CD4-positive, alpha-beta memory T cell (primary cell): Measurements from ENCODE around the gene PEX14. TPM values are rescaled to one million over a fixed set of nuclear protein-coding genes. Genes with fewer than 3 reads are reported as not detected.

Experiments used
- CTCF ChIA-PET: fragments of 350-600 bp; sonication (Branson Sonifier 250); formaldehyde crosslinking; loops from one replicate; lab custom pipeline; 2021; ENCODE audit warnings: inconsistent platforms; ENCODE audit not compliant: partially characterized antibody; lab: Charles Lee
- POLR2A ChIA-PET: fragments of 350-600 bp; sonication (Branson Sonifier 250); formaldehyde crosslinking; loops from one replicate; lab custom pipeline; 2021; ENCODE audit not compliant: partially characterized antibody; lab: Charles Lee
- DNase-seq, 5 donors: peaks; one replicate each; pipeline versions ENCODE4 v3.0.0 to v3.0.0-alpha.2; 2020 to 2022; ENCODE audit warnings: mixed read lengths in 1 of 5
- H3K27ac ChIP-seq: one replicate; pipeline ENCODE4 v1.7.0; 2013; ENCODE audit warnings: low read depth, low read length
- H3K27me3 ChIP-seq: 2 replicates; pipeline ENCODE4 v1.7.0; 2013; ENCODE audit warnings: mild to moderate bottlenecking, low read length, moderate library complexity; ENCODE audit not compliant: insufficient read depth
- H3K36me3 ChIP-seq: 2 replicates; pipeline ENCODE4 v1.7.0; 2013; ENCODE audit warnings: mild to moderate bottlenecking, low read length, moderate library complexity; ENCODE audit not compliant: insufficient read depth
- H3K4me1 ChIP-seq: 2 replicates; pipeline ENCODE4 v1.7.0; 2013; ENCODE audit warnings: mild to moderate bottlenecking, low read length, moderate library complexity; ENCODE audit not compliant: insufficient read depth
- H3K4me3 ChIP-seq, 2 donors: one replicate each; pipeline ENCODE4 v1.7.0; 2013; ENCODE audit warnings: low read length in 2 of 2, mild to moderate bottlenecking in 1 of 2
- H3K9me3 ChIP-seq, 2 donors: one replicate each; pipeline ENCODE4 v1.7.0; 2013; ENCODE audit warnings: low read length in 2 of 2, control low read depth in 1 of 2; ENCODE audit not compliant: control insufficient read depth in 1 of 2
- H3K27ac Mint-ChIP-seq, 7 donors: one replicate each; pipeline ENCODE4 v1.8.0; 2020 to 2021; ENCODE audit warnings: mixed read lengths in 7 of 7, mild to moderate bottlenecking in 6 of 7, inconsistent platforms in 3 of 7, moderate library complexity in 3 of 7
- H3K27me3 Mint-ChIP-seq, 2 donors: one replicate each; pipeline ENCODE4 v1.8.0; 2020 to 2021; ENCODE audit warnings: mixed read lengths in 2 of 2
- H3K36me3 Mint-ChIP-seq, 2 donors: one replicate each; pipeline ENCODE4 v1.8.0; 2020 to 2021; ENCODE audit warnings: mixed read lengths in 2 of 2, inconsistent platforms in 1 of 2, mild to moderate bottlenecking in 1 of 2
- H3K4me1 Mint-ChIP-seq, 4 donors: one replicate each; pipeline ENCODE4 v1.8.0; 2020 to 2021; ENCODE audit warnings: mixed read lengths in 4 of 4, mild to moderate bottlenecking in 1 of 4
- H3K4me3 Mint-ChIP-seq, 8 donors: one replicate each; pipeline ENCODE4 v1.8.0; 2020 to 2021; ENCODE audit warnings: mixed read lengths in 8 of 8, mild to moderate bottlenecking in 7 of 8, moderate library complexity in 6 of 8, inconsistent platforms in 3 of 8
- H3K9me3 Mint-ChIP-seq, 8 donors: one replicate each; pipeline ENCODE4 v1.8.0; 2020 to 2021; ENCODE audit warnings: mixed read lengths in 8 of 8, mild to moderate bottlenecking in 5 of 8, inconsistent platforms in 3 of 8, moderate library complexity in 1 of 8
- intact Hi-C: fragments of 100-400 bp; cut with micrococcal nuclease; formaldehyde crosslinking; loops from one replicate; pipeline ENCODE4 v1.15.1; 2023
- polyA plus RNA-seq, 2 donors: library from polyadenylated mRNA; unstranded; fragments of 300-500 nt; fragmentation: Illumina TruSeq; gene quantifications; one replicate each; pipeline ENCODE4 v1.2.3, GENCODE V29; 2021
- total RNA-seq, 2 experiments: library from RNA; stranded (reverse); gene quantifications; one replicate each; pipeline ENCODE4 v1.2.3, GENCODE V29; 2021

The PEX14 gene
- total and polyA plus RNA-seq, 4 experiments from 2014 or later = 3.1 to 16.1 (median 9.9) TPM

GRCh38 chr1:10665226-10665625 is 190.5 kb downstream of the PEX14 start:
- Histone ChIP-seq H3K36me3 (no peaks in the 10 kb centered on the region), H3K4me3 (no peak overlapping the region), H3K27me3 (no peaks in the 10 kb centered on the region), H3K9me3 (no peaks in the 10 kb centered on the region), H3K4me1 (no peaks in the 10 kb centered on the region), H3K27ac (no peak overlapping the region)
- no peak for DNase-seq
- ChIA-PET POLR2A (no interaction called here), CTCF (no interaction called here)
- Mint-ChIP-seq H3K36me3 (peaks cover 0 to 8% of the 10 kb centered on the region in 2 donors), H3K27me3 (no peaks in the 10 kb centered on the region), H3K27ac (no peak overlapping the region), H3K4me3 (no peak overlapping the region), H3K4me1 (peaks cover 0 to 3% (median 0%) of the 10 kb centered on the region in 4 donors), H3K9me3 (no peaks in the 10 kb centered on the region)
- intact Hi-C loops = no loop called here

GRCh38 chr1:10665930-10666850 is 191.4 kb downstream of the PEX14 start:
- Mint-ChIP-seq H3K27ac (peak overlapping the region in 2 of 7 donors; percentile 64 to 75), H3K36me3 (peaks cover 0 to 8% of the 10 kb centered on the region in 2 donors), H3K9me3 (no peaks in the 10 kb centered on the region), H3K4me3 (no peak overlapping the region), H3K4me1 (peaks cover 0 to 3% (median 0%) of the 10 kb centered on the region in 4 donors), H3K27me3 (no peaks in the 10 kb centered on the region)
- Histone ChIP-seq H3K4me1 (no peaks in the 10 kb centered on the region), H3K27me3 (no peaks in the 10 kb centered on the region), H3K27ac (no peak overlapping the region), H3K4me3 (no peak overlapping the region), H3K9me3 (no peaks in the 10 kb centered on the region), H3K36me3 (no peaks in the 10 kb centered on the region)
- ChIA-PET POLR2A (no interaction called here), CTCF (no interaction called here)
- no peak for DNase-seq
- intact Hi-C loops = no loop called here

DNA sequence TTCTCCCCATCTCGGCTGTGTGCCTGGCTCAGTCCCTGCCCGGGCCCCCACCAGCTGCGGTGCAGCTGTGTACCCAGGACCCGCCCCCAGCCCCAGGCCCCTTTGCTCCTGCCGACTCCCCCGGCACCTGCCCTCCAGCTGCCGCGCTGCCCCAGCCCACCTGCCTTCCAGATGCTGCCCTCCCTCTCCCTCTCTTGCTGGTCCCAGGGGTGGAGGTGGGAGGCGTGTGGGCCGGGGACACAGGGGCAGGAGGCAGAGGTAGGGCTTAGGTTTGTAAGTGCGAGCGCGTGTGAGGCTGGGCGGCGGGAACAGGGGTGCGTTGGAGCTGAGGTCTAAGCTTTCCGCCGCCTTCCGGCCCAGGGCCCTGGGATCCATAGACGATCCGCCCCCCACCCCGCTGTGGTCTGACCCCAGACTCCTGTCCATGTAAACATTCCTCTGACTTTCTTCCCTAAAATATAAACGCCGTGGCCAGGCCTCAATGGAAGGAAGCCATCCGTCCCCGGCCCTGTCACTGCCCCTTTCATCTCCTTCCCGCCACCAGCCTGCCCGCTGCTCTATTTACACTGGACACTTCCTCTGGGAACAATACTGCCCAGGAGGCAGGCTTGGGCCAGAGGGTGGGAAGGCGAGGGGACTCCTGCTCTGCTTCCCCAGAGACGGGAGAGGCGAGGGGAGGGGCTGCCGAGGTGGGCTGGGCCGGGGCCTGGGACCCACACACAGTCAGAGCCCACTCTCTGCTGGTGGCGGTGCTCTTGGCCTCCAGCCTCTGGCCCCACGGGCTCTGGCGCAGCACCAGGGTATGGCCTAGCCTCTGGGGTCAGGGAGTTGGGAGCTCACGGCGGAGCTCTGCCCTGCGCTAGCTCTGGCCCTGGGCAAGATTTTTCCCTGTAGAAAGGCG is 193.4 kb downstream of the PEX14 start:
- POLR2A ChIA-PET = no interaction called here

DNA sequence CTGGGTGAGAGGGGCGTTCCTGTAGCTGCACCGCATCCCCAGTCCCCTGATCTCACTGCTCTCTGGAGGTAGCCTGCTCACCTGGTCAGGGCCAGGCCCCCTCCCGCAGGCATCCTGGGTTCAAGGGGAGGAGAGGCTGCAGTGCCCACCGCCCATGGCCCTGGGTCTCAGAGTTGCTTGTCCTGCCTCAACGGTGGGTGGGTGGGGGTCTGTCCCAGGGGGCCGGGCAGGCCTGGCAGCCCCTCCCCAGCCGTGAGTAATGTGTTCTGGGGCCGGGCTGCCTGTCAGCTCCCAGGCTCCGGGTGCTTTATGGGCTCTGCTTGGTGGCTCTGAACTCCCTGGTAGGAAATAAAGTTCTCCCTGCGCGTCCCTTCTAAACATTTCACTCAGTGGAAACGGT is 194.8 kb downstream of the PEX14 start:
- DNase-seq = no peak
- H3K9me3 Mint-ChIP-seq = no peaks in the 10 kb centered on the region
- Histone ChIP-seq H3K9me3 (no peaks in the 10 kb centered on the region), H3K4me1 (no peaks in the 10 kb centered on the region), H3K27ac (no peak overlapping the region), H3K4me3 (no peak overlapping the region), H3K27me3 (no peaks in the 10 kb centered on the region), H3K36me3 (no peaks in the 10 kb centered on the region)
- intact Hi-C loops = no loop called here
- ChIA-PET CTCF (no interaction called here), POLR2A (no interaction called here)
- no peak overlapping the region for H3K4me3 Mint-ChIP-seq
- peaks cover 0 to 5% of the 10 kb centered on the region in 2 donors for H3K36me3 Mint-ChIP-seq
- H3K4me1 Mint-ChIP-seq = peaks cover 0 to 4% (median 0%) of the 10 kb centered on the region in 4 donors
- H3K27me3 Mint-ChIP-seq = no peaks in the 10 kb centered on the region
- H3K27ac Mint-ChIP-seq = no peak overlapping the region

More for the DNA sequence above, 193.4 kb downstream of the PEX14 start:
- H3K36me3 ChIP-seq = no peaks in the 10 kb centered on the region
- no peak overlapping the region for H3K27ac ChIP-seq
- Mint-ChIP-seq H3K27ac (peak overlapping the region in 1 of 7 donors; percentile 42), H3K27me3 (no peaks in the 10 kb centered on the region), H3K4me3 (no peak overlapping the region), H3K36me3 (peaks cover 0 to 8% of the 10 kb centered on the region in 2 donors), H3K9me3 (no peaks in the 10 kb centered on the region), H3K4me1 (peaks cover 0 to 4% (median 0%) of the 10 kb centered on the region in 4 donors)
- CTCF ChIA-PET = no interaction called here
- H3K4me1 ChIP-seq = no peaks in the 10 kb centered on the region
- H3K27me3 ChIP-seq = no peaks in the 10 kb centered on the region
- DNase-seq = no peak
- H3K9me3 ChIP-seq = no peaks in the 10 kb centered on the region
- intact Hi-C loops = no loop called here
- no peak overlapping the region for H3K4me3 ChIP-seq

DNA sequence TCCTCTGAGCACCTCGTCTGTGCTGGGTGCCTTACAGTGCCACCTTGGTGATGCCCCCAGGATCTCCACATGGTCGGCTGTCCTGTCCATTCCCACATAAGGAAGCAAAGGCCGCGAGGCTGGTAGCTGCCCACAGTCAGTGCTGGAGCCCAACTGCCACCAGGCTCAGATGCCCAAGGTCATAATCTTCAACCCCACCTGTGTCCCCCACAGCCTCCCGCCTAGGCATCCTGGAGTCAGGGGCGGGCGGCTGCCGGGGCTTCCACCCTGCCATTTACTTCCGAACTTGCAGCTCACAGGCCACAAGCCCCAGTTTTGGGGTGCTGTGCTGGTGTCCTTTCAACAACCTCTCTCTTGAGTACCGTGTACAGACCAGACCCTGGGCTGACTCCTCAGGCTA is 195.4 kb downstream of the PEX14 start:
- intact Hi-C loops = no loop called here
- CTCF ChIA-PET = no interaction called here

GRCh38 chr1:10671090-10671489 is 196.3 kb downstream of the PEX14 start:
- peak overlapping the region in 1 of 7 donors; percentile 30 for H3K27ac Mint-ChIP-seq
- H3K4me1 Mint-ChIP-seq = peaks cover under 1 to 3% (median 1%) of the 10 kb centered on the region in 4 donors
- Histone ChIP-seq H3K36me3 (no peaks in the 10 kb centered on the region), H3K27ac (no peak overlapping the region), H3K27me3 (no peaks in the 10 kb centered on the region), H3K9me3 (no peaks in the 10 kb centered on the region), H3K4me3 (no peak overlapping the region), H3K4me1 (no peaks in the 10 kb centered on the region)
- H3K9me3 Mint-ChIP-seq = no peaks in the 10 kb centered on the region
- ChIA-PET POLR2A (no interaction called here), CTCF (no interaction called here)
- no peaks in the 10 kb centered on the region for H3K36me3 Mint-ChIP-seq
- no peak for DNase-seq
- intact Hi-C loops = no loop called here
- no peak overlapping the region for H3K4me3 Mint-ChIP-seq
- H3K27me3 Mint-ChIP-seq = no peaks in the 10 kb centered on the region

More for the DNA sequence above, 195.4 kb downstream of the PEX14 start:
- H3K27ac ChIP-seq = no peak overlapping the region
- Mint-ChIP-seq H3K27ac (no peak overlapping the region), H3K4me3 (no peak overlapping the region), H3K4me1 (peaks cover 0 to 4% (median 0%) of the 10 kb centered on the region in 4 donors), H3K27me3 (no peaks in the 10 kb centered on the region), H3K9me3 (no peaks in the 10 kb centered on the region), H3K36me3 (peaks cover 0 to 4% of the 10 kb centered on the region in 2 donors)
- no peaks in the 10 kb centered on the region for H3K9me3 ChIP-seq
- no peaks in the 10 kb centered on the region for H3K36me3 ChIP-seq
- no peaks in the 10 kb centered on the region for H3K27me3 ChIP-seq
- H3K4me1 ChIP-seq = no peaks in the 10 kb centered on the region
- H3K4me3 ChIP-seq = no peak overlapping the region
- DNase-seq = no peak
- POLR2A ChIA-PET = no interaction called here
